HG03066 (cell line): ENCODE results near the gene TMEM141.
"Not testable (repeated sequence)": the region's sequence is repeated elsewhere in the genome, so short reads cannot be mapped to it uniquely, and the experiment has no call there.

ENCODE experiments used
- ATAC-seq: cut with Tn5 transposase; IDR thresholded peaks from one replicate; pipeline ENCODE4 v1.9.1; 2021; ENCODE audit warnings: low read depth; ENCODE audit not compliant: unreplicated experiment

TMEM141 gene

DNA sequence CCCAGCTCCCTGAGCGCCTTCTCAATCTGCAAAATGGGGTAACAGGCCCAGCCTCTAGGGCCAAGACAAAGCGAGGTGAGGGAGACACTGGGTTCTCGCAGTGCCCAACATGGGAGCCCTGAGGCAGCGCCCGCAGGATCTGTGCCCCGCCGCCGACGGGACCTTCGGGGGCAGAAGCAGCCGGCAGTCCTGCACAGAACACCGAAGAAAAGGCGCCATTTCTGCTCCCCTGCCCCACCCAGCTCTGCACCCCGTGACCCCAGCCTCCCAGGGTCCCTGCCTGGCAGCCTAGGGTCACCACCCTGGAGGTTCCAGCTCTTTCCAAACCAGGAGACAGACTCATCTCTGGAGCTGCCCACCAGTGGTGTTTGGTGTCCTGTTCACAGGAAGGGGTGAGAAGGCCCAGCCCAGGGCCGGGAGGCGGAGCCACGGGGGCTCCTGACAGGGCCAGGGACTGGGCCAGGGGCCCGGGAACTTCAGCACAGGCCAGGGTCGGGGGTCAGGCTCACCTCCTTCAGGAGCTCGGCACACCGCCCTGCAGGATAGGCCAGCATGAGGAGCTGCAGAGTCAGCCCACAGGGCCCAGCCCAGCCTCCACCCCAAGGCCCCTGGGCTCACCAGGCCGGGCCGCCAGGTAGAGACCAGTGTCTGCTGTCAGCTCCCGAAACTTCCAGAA, 36.4 kb upstream of the TMEM141 start:
- no peak for ATAC-seq

DNA sequence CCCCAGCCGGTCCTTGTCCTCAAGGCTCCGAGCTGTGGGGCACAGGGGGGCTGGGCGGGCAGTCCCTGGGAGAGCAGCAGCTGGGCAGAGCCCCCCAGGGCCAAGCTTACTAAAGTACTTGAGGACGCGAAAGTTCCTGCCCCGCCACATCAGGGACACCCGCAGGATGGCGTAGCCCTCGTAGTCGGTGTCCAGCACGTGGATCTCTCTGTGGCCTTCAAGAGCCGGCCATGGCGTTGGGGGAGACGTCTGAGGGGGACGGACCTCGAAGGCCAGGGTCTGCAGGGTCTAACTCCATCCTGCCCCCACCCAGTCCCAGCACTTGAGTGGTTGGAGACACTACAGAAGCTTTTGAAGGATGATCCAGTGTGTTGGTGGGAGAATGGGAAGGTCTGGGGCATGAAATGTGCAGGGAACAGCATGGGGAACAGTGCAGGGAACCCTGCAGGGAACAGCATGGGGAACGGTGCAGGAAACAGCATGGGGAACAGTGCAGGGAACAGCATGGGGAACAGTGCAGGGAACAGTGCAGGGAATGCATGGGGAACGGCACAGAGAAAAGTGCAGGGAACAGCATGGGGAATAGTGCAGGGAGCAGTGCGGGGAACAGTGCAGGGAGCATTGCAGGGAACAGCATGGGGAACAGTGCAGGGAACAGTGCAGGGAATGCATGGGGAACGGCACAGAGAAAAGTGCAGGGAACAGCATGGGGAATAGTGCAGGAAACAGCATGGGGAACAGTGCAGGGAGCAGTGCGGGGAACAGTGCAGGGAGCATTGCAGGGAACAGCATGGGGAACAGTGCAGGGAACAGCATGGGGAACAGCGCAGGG, 35.6 kb upstream of the TMEM141 start:
- not testable (repeated sequence) for ATAC-seq

- no peak for ATAC-seq
Measured at GRCh38 chr9:136756134-136756438, 35.1 kb upstream of the TMEM141 start.

GRCh38 chr9:136756836-136757235, 34.3 kb upstream of the TMEM141 start:
- no peak for ATAC-seq

- no peak for ATAC-seq
Measured at GRCh38 chr9:136757328-136757727, 33.8 kb upstream of the TMEM141 start.

DNA sequence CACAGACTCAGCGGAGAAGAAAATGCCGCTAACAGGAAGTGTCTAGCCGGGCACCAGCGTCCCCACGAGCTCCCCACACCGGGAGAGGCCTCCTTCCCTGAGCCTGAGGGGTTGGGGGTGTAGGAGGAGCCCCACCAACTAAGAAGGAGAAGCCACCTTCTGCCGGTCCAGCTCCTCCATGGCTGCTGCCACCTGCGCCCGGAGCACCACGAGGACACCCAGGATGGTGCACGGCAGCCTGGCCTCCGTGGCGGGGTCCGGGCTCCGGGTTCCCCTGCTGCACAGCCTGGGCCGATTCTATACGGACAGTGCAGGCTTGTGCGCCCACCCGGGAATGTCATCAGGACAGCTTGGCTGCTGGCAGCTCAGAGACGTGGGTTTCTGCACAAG, 33.4 kb upstream of the TMEM141 start:
- ATAC-seq, result no peak

DNA sequence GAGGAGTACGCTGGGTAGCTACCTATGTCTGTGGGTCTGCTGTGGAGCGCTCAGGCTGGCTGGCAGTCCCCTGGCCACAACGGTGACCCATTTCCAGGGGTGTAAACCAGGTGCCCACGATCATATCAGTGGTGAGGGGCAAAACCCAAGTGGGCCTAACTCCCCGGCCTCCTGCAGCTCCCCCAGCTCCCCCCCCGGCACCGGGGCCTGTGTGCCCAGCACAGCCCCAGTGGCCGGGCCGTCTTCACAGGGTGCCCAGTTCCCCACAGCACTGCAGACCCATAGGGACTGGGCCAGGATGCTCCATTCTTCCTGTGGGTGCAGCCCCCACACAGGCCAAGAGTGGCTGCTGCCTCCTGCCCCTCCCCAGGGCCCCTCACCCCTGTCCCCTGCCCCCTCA, 32.1 kb upstream of the TMEM141 start:
- no peak for ATAC-seq

- no peak for ATAC-seq
Measured at GRCh38 chr9:136759436-136760325, 31.5 kb upstream of the TMEM141 start.

- no peak for ATAC-seq
Measured at GRCh38 chr9:136760424-136760823, 30.7 kb upstream of the TMEM141 start.

DNA sequence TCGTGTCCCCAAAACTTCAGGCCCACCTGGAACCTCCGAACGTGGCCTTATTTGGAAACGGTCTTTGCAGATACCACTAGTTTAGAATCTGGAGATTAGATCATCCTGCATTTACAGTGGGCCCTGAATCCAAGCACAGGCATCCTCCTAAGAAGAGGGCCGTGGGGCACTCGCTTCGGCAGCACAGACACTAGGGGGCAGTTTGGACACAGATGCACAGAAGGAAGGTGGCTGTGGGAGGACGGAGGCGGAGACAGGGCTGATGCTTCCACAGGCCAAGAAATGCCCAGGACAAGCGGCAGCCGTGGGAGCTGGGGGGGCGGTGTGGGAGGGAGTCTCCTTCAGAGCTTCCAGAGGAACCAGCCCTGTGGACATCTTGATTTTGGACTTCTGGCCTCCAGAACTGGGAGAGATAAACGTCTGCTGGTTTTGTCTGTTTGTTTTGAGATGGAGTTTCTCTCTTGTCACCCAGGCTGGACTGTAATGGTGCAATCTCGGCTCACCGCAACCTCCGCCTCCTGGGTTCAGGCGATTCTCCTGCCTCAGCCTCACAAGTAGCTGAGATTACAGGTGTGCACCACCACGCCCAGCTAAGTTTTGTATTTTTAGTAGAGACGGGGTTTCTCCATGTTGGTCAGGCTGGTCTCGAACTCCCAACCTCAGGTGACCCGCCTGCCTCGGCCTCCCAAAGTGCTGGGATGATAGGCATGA, 30.2 kb upstream of the TMEM141 start:
- not testable (repeated sequence) for ATAC-seq

GRCh38 chr9:136761545-136761981, 29.6 kb upstream of the TMEM141 start:
- ATAC-seq, result no peak

GRCh38 chr9:136762221-136762691, 28.9 kb upstream of the TMEM141 start:
- ATAC-seq, result no peak

- no peak for ATAC-seq
Measured at GRCh38 chr9:136762915-136763648, 28.1 kb upstream of the TMEM141 start.

- no peak for ATAC-seq
Measured at GRCh38 chr9:136763649-136764035, 27.5 kb upstream of the TMEM141 start.

GRCh38 chr9:136764301-136764891, 26.7 kb upstream of the TMEM141 start, which contains the start of gene LCN15:
Gene LCN15 (minus strand): TSS chr9:136764518. CDS start chr9:136764488, 30 bp downstream.
- ATAC-seq, result no peak

DNA sequence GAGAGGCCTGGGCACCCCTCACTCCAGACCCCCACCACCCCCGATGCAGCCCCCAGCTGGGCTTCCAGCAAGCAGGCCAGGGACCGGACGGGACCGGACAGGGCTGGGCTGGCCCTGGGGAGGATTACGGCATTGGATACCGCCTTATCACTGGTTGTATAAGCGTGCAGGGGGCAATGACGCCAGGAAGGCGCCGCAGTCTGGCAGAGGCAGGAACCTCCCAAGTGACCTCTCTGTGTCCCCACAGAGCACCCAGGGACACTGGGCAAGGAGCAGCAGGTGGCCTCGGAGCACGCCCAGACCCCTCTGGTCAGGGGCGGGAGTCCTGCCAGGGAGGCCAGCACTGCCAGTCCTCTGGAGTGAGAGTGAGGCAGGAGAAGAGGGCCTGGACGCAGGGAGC, 26.1 kb upstream of the TMEM141 start:
- no peak for ATAC-seq

DNA sequence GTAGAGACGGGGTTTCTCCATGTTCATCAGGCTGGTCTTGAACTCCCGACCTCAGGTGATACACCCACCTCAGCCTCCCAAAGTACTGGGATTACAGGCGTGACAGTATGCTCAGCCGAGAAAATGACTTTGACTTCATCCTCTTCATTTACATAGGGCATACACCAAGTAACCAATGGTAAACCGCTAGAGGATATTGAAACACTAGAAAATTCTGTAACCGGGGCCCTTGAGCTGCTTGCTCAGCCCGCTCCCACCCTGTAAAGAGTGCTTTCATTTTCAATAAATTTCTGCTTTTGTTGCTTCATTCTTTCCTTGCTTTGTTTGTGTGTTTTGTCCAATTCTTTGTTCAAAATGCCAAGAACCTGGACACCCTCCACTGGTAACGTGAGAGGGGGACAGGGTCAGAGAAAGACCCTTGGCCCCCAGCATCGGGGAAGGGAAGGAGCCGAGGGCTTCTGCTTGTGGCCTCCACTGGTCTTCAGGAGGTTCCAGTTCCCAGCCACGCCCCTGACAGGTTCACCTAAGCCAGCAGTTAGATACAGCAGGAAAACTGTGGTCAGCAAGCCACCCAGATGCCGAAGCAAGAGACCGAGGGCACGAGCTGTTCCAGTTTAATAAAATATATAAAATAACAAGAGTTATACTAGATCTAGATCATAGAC, 25.3 kb upstream of the TMEM141 start:
- not testable (repeated sequence) for ATAC-seq

DNA sequence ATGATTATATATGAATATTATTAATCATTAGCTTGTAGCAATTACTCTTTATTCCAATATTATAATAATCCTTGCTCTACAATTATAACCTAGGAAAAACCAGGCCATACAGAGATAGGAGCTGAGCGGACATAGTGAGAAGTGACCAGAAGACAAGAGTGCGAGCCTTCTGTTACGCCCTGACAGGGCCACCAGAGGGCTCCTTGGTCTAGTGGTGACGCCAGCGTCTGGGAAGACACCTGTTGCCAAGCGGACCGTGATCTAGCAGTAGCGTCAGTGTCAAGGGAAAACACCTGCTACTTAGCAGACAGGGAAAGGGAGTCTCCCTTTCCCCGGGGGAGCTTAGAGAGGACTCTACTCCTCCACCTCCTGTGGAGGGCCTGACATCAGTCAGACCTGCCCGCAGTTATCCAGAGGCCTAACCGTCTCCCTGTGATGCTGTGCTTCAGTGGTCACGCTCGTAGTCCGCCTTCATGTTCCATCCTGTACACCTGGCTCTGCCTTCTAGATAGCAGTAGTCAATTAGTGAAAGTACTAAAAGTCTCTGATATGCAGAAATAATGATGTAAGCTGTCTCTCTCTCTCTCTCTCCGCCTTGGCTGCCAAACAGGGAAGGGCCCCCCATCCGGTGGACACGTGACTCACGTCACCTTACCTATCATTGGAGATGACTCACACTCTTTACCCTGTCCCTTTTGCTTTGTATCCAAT, 24.6 kb upstream of the TMEM141 start:
- not testable (repeated sequence) for ATAC-seq
